A549 (cell line): Measurements from ENCODE around the gene AFF2.

Source experiments
- ATOH8 ChIP-seq: fragments of 250-450 bp; sonication (Bioruptor Pico); IDR thresholded peaks from 2 replicates; pipeline ENCODE4 v1.5.0; 2020; ENCODE audit warnings: low read depth, mild to moderate bottlenecking, moderate library complexity
- CHD2 ChIP-seq: fragments of 150-350 bp; IDR thresholded peaks from 2 replicates; pipeline ENCODE4 v1.6.1; 2014; ENCODE audit warnings: low read length; ENCODE audit not compliant: partially characterized antibody
- HMGXB4 ChIP-seq: fragments of 250-450 bp; sonication (Bioruptor Pico); IDR thresholded peaks from 2 replicates; pipeline ENCODE4 v1.5.0; 2021; ENCODE audit warnings: mild to moderate bottlenecking, moderate library complexity, borderline replicate concordance
- MYC ChIP-seq: IDR thresholded peaks from 2 replicates; pipeline ENCODE4 v1.6.1; 2012; ENCODE audit warnings: mild to moderate bottlenecking, inconsistent platforms, low read length, improper control_type of control experiment, borderline replicate concordance
- REST ChIP-seq: fragments of 200-600 bp; sonication (generic); IDR thresholded peaks from 2 replicates; pipeline ENCODE4 v1.6.1; 2016; ENCODE audit warnings: antibody characterized with exemption, mild to moderate bottlenecking, moderate library complexity
- RFX5 ChIP-seq: fragments of 450-650 bp; IDR thresholded peaks from 2 replicates; pipeline ENCODE4 v1.7.1; 2014; ENCODE audit warnings: antibody characterized with exemption, mild to moderate bottlenecking, moderate library complexity
- TF ChIP-seq, protein P1 (sequence below): fragments of >200 bp; sonication (Bioruptor Twin); formaldehyde crosslinking; IDR thresholded peaks from 3 replicates; pipeline ENCODE4 v1.5.1; 2016

GRCh38 chrX:148836741-148837140 lies 336.3 kb downstream of the AFF2 start:
- TF ChIP-seq RFX5 (no peak), CHD2 (no peak), HMGXB4 (CRISPR knock-in tag) (no peak), REST (no peak), MYC (no peak), ATOH8 (CRISPR knock-in tag) (no peak)
- TF ChIP-seq, protein P1, sequence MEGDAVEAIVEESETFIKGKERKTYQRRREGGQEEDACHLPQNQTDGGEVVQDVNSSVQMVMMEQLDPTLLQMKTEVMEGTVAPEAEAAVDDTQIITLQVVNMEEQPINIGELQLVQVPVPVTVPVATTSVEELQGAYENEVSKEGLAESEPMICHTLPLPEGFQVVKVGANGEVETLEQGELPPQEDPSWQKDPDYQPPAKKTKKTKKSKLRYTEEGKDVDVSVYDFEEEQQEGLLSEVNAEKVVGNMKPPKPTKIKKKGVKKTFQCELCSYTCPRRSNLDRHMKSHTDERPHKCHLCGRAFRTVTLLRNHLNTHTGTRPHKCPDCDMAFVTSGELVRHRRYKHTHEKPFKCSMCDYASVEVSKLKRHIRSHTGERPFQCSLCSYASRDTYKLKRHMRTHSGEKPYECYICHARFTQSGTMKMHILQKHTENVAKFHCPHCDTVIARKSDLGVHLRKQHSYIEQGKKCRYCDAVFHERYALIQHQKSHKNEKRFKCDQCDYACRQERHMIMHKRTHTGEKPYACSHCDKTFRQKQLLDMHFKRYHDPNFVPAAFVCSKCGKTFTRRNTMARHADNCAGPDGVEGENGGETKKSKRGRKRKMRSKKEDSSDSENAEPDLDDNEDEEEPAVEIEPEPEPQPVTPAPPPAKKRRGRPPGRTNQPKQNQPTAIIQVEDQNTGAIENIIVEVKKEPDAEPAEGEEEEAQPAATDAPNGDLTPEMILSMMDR = no peak
